NCI-H187 (cell line): ENCODE measurements around the gene BTG1.
A peak's percentile ranks its signal among the peaks of the same experiment; 100 is the strongest.

Experiments used
- DNase-seq, 2 experiments: peaks; one replicate each; lab custom pipeline; 2025; lab: John Stamatoyannopoulos, UW

Gene BTG1

GRCh38 chr12:92145731-92146496 lies at the start of gene BTG1:
Gene BTG1 (minus strand): TSS chr12:92145846. CDS start chr12:92145535, 311 bp downstream.
- DNase-seq, result peak; percentile 99

- no peak for DNase-seq
These were observed 48.9 kb upstream of the BTG1 start for GRCh38 chr12:92194561-92194960.

GRCh38 chr12:92193846-92194245 lies 48.2 kb upstream of the BTG1 start:
- no peak for DNase-seq

GRCh38 chr12:92193063-92193462 lies 47.4 kb upstream of the BTG1 start:
- DNase-seq, result no peak

- no peak for DNase-seq
These were observed 46.7 kb upstream of the BTG1 start for GRCh38 chr12:92192360-92192759.

- no peak for DNase-seq
These were observed 45.4 kb upstream of the BTG1 start for GRCh38 chr12:92191061-92191460.

GRCh38 chr12:92188517-92189188 lies 43.0 kb upstream of the BTG1 start:
- no peak for DNase-seq

- DNase-seq, result no peak
These were observed 40.4 kb upstream of the BTG1 start for GRCh38 chr12:92186038-92186470.

GRCh38 chr12:92185052-92185451 lies 39.4 kb upstream of the BTG1 start:
- DNase-seq, result no peak

- DNase-seq, result no peak
These were observed 37.9 kb upstream of the BTG1 start for GRCh38 chr12:92183575-92183974.

GRCh38 chr12:92178340-92178739 lies 32.7 kb upstream of the BTG1 start:
- no peak for DNase-seq

- no peak for DNase-seq
These were observed 31.0 kb upstream of the BTG1 start for GRCh38 chr12:92176646-92177045.

- no peak for DNase-seq
These were observed 30.3 kb upstream of the BTG1 start for GRCh38 chr12:92175961-92176360.

GRCh38 chr12:92170050-92170449 lies 24.4 kb upstream of the BTG1 start:
- no peak for DNase-seq

GRCh38 chr12:92167075-92167474 lies 21.4 kb upstream of the BTG1 start:
- DNase-seq, result no peak

- DNase-seq, result no peak
These were observed 19.1 kb upstream of the BTG1 start for GRCh38 chr12:92164712-92165111.

GRCh38 chr12:92162079-92162478 lies 16.4 kb upstream of the BTG1 start:
- DNase-seq, result no peak

- DNase-seq, result no peak
These were observed 13.3 kb upstream of the BTG1 start for GRCh38 chr12:92158796-92159439.

GRCh38 chr12:92156704-92157395 lies 11.2 kb upstream of the BTG1 start:
- no peak for DNase-seq

- no peak for DNase-seq
These were observed 10.5 kb upstream of the BTG1 start for GRCh38 chr12:92156139-92156538.

GRCh38 chr12:92155733-92156132 lies 10.1 kb upstream of the BTG1 start:
- DNase-seq, result no peak

- no peak for DNase-seq
These were observed 6.3 kb upstream of the BTG1 start for GRCh38 chr12:92151916-92152315.
